ENCODE measurements around the gene CFAP69. TPM values are rescaled to one million over a fixed set of nuclear protein-coding genes. Genes with fewer than 3 reads are reported as not detected.
"Not testable (repeated sequence)": the region's sequence is repeated elsewhere in the genome, so short reads cannot be mapped to it uniquely, and the experiment has no call there.

The CFAP69 gene
- total RNA-seq, 1 donor from 2014 or later = 2.5 TPM

DNA sequence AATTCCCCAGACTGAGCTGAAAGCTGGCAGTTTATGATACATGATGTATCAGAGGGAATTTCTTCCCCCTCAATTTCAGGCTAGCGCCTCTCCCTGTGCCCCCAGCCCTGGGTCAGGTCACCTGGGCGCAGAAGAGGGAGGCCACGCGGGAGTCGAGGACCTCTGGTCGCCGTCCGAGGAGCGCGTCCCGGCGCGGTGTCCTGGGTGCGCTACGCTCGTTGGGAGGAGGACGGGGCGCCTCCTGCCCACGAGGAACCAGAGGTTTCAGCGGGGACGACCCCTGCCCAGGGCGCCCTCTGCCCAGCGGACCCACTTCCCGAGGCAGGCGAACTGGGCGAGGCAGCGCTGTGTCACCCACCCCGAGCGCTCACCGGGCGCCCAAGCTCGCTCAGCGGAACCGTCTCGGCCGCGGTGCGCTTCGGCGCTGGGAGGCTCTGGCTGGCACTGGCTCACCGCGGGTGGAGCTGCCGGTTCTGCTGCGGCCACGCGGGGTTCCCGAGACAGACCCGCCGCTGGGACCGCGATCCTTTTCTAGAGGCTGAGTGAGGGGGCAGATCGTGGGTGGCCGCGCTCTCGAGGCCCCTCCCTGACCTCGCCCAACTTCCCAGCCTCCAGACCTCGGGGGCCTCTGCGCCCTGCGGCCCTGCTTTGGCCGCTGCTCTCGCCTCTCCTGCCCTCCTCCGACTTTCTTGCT, 76.0 kb downstream of the CFAP69 start, which contains the start of gene FAM237B:
Gene FAM237B, minus strand, starts transcription at position 504 of the 694 bp plus-strand sequence. CDS start 1,556 bp downstream, outside the sequence.
- Mint-ChIP-seq H3K27me3 (ENCODE audit: low read depth) (peaks cover 80% of the 10 kb centered on the region), H3K4me3 (peak within 1 kb of the TSS; percentile 45)
- TF ChIP-seq, protein P1, sequence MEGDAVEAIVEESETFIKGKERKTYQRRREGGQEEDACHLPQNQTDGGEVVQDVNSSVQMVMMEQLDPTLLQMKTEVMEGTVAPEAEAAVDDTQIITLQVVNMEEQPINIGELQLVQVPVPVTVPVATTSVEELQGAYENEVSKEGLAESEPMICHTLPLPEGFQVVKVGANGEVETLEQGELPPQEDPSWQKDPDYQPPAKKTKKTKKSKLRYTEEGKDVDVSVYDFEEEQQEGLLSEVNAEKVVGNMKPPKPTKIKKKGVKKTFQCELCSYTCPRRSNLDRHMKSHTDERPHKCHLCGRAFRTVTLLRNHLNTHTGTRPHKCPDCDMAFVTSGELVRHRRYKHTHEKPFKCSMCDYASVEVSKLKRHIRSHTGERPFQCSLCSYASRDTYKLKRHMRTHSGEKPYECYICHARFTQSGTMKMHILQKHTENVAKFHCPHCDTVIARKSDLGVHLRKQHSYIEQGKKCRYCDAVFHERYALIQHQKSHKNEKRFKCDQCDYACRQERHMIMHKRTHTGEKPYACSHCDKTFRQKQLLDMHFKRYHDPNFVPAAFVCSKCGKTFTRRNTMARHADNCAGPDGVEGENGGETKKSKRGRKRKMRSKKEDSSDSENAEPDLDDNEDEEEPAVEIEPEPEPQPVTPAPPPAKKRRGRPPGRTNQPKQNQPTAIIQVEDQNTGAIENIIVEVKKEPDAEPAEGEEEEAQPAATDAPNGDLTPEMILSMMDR (conservative IDR thresholded peaks at IDR 0.05) = no peak

DNA sequence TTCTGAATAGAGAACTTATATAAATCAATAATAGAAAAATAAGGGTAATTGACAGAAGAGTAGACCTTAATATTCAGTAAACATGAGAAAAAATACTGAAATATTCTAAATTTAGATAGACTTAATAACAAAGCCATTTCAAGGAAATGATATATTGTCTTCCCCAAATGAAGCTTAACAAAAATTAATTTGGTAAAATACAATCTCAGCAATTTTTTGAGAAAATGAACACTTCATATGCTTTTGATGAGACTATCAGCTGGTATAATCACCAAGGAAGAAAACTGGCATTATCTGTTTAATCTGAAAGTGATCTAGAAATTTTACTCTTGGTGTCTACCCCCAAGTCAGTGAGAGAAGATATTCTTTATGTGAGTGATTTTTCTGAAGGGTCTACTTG, 77.9 kb downstream of the CFAP69 start:
- H3K4me3 Mint-ChIP-seq = no peak overlapping the region
- DNase-seq (ENCODE audit: low read depth, low spot score) = no peak
- H3K4me1 Mint-ChIP-seq = peaks cover 11% of the 10 kb centered on the region
- no peak overlapping the region for H3K27ac Mint-ChIP-seq (ENCODE audit: unreplicated experiment)
- TF ChIP-seq, protein P1 (conservative IDR thresholded peaks at IDR 0.05) = no peak
- no peaks in the 10 kb centered on the region for H3K36me3 Mint-ChIP-seq (ENCODE audit: low read depth)
- no peaks in the 10 kb centered on the region for H3K9me3 Mint-ChIP-seq
- peaks cover 67% of the 10 kb centered on the region for H3K27me3 Mint-ChIP-seq (ENCODE audit: low read depth)

More for the DNA sequence above, 76.0 kb downstream of the CFAP69 start, which contains the start of gene FAM237B:
- DNase-seq (ENCODE audit: low read depth, low spot score) = peak; percentile 11
- H3K9me3 Mint-ChIP-seq = no peaks in the 10 kb centered on the region
- H3K36me3 Mint-ChIP-seq (ENCODE audit: low read depth) = no peaks in the 10 kb centered on the region
- H3K4me1 Mint-ChIP-seq = peaks cover 11% of the 10 kb centered on the region
- H3K27ac Mint-ChIP-seq (ENCODE audit: unreplicated experiment) = no peak within 1 kb of the TSS

DNA sequence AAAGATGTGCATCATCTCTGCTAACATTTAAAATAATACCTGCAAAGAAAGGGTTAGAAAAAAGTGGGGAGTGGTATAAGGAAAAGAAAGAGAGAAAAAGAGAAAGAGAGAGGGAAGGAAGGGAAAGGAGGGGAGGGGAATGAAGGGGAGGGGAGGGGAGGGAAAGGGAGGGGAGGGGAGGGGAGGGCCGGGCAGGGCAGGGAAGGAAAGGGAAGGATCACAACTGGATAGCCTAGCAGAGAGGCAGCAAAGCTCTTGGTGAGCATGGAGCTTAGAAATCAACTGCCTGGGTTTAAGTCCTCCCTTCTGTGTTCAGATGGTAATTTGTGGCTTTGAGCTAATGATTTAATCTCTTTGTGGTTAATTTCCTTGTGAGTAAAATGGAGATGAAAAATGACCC, 81.5 kb downstream of the CFAP69 start:
- Mint-ChIP-seq H3K4me1 (peaks cover 3% of the 10 kb centered on the region), H3K4me3 (no peak overlapping the region)

DNA sequence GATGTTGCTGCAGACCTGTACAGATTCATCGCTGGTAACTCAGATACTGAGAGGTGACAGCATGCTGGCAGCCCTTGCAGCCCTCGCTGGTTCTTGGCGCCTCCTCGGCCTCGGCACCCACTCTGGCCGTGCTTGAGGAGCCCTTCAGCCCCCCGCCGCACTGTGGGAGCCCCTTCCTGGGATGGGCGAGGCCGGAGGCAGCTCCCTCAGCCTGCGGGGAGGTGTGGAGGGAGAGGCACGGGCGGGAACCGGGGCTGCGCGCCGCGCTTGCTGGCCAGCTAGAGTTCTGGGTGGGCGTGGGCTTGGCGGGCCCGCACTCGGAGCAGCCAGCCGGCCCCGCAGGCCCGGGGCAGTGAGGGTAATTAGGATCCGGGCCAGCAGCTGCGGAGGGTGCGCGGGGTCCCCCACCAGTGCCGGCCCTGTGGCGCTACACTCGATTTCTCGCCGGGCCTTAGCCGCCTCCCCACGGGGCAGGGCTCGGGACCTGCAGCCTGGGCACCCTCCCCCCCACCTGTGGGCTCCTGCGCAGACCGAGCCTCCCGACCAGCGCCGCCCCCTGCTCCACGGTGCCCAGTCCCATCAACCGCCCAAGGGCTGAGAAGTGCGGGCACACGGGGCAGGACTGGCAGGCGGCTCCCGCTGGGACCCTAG, 89.3 kb downstream of the CFAP69 start:
- TF ChIP-seq, protein P1 (conservative IDR thresholded peaks at IDR 0.05) = no peak
- Mint-ChIP-seq H3K36me3 (ENCODE audit: low read depth) (no peaks in the 10 kb centered on the region), H3K4me3 (no peak overlapping the region), H3K27ac (ENCODE audit: unreplicated experiment) (no peak overlapping the region), H3K4me1 (peaks cover 11% of the 10 kb centered on the region), H3K27me3 (ENCODE audit: low read depth) (no peaks in the 10 kb centered on the region), H3K9me3 (no peaks in the 10 kb centered on the region)
- DNase-seq (ENCODE audit: low read depth, low spot score) = no peak

More for the DNA sequence above, 81.5 kb downstream of the CFAP69 start:
- TF ChIP-seq, protein P1 (conservative IDR thresholded peaks at IDR 0.05) = no peak
- no peaks in the 10 kb centered on the region for H3K9me3 Mint-ChIP-seq
- H3K36me3 Mint-ChIP-seq (ENCODE audit: low read depth) = no peaks in the 10 kb centered on the region
- H3K27me3 Mint-ChIP-seq (ENCODE audit: low read depth) = peaks cover 37% of the 10 kb centered on the region
- DNase-seq (ENCODE audit: low read depth, low spot score) = no peak
- no peak overlapping the region for H3K27ac Mint-ChIP-seq (ENCODE audit: unreplicated experiment)

DNA sequence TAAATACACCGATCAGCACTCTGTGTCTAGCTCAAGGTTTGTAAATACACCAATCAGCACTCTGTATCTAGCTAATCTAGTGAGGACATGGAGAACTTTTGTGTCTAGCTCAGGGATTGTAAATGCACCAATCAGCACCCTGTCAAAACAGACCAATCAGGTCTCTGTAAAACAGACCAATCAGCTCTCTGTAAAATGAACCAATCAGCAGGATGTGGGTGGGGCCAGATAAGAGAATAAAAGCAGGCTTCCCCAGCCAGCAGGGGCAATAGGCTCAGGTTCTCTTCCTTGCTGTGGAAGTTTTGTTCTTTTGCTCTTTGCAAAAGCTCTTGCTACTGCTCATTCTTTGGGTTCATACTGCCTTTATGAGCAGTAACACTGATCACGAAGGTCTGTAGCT, 90.0 kb downstream of the CFAP69 start:
- H3K4me1 Mint-ChIP-seq = peaks cover 11% of the 10 kb centered on the region
- H3K9me3 Mint-ChIP-seq; DNase-seq (ENCODE audit: low read depth, low spot score); H3K36me3 Mint-ChIP-seq (ENCODE audit: low read depth); H3K27ac Mint-ChIP-seq (ENCODE audit: unreplicated experiment); H3K4me3 Mint-ChIP-seq; H3K27me3 Mint-ChIP-seq (ENCODE audit: low read depth): not testable (repeated sequence)

DNA sequence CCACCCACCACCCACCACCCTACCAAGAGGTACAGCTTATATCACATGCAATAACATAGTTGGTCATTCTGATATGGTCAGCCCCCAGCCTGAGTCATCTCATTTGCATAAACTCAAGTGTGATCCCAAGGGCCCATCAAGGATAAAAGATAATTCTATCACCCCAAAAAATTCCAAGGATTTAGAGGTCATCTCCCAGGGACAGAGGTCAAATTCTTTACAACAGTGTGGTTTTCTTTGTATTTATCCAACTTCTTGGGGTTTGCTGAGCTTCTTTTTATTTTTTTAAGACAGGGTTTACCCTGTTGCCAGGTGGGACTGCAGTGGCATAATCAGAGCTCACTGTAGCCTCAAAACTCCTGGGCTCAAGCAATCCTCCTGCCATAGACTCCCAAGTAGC, 92.1 kb downstream of the CFAP69 start:
- Mint-ChIP-seq H3K4me1 (peaks cover 7% of the 10 kb centered on the region), H3K9me3 (no peaks in the 10 kb centered on the region), H3K27ac (ENCODE audit: unreplicated experiment) (no peak overlapping the region), H3K36me3 (ENCODE audit: low read depth) (no peaks in the 10 kb centered on the region), H3K4me3 (no peak overlapping the region), H3K27me3 (ENCODE audit: low read depth) (no peaks in the 10 kb centered on the region)
- TF ChIP-seq, protein P1 (conservative IDR thresholded peaks at IDR 0.05) = no peak
- DNase-seq (ENCODE audit: low read depth, low spot score) = no peak
